Measurements from ENCODE around the gene RPL28.

DNA sequence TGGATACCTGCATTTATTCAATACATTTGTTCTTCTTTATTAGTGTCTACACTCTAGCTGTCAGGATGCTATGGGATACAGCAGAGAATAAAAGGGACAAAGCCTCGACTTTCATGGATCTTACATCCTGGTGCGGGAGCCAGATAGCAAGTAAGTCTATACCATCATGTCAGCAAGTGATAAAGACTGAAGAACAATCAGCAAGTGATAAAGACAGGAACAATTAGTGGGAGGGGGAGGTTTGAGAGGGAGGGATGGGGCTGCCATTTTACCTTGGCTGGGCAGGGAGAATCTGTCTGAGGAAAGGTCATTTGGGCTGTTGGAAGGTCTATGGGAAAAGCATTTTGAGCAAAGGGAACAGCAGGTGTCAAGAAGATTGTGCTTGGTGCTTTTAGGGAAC lies 24.4 kb downstream of the RPL28 start:
- TF ChIP-seq HDGF (IDR thresholded peaks at IDR 0.05; ENCODE audit: borderline replicate concordance) = no peak
- TF ChIP-seq SUZ12 (IDR thresholded peaks at IDR 0.05) = no peak
- TF ChIP-seq ARNT (IDR thresholded peaks at IDR 0.05) = no peak
- TF ChIP-seq FOXK2 (IDR thresholded peaks at IDR 0.05) = no peak
- no peak for TF ChIP-seq FOXM1 (IDR thresholded peaks at IDR 0.05; ENCODE audit: borderline replicate concordance)
- no peak for TF ChIP-seq SP1 (IDR thresholded peaks at IDR 0.05)
- no peak for TF ChIP-seq NFRKB (IDR thresholded peaks at IDR 0.05)
- TF ChIP-seq BHLHE40 (IDR thresholded peaks at IDR 0.05; ENCODE audit: borderline replicate concordance) = no peak
- TF ChIP-seq LEF1 (IDR thresholded peaks at IDR 0.05; ENCODE audit: borderline replicate concordance) = no peak
- TF ChIP-seq TARDBP (IDR thresholded peaks at IDR 0.05) = no peak
- TF ChIP-seq, protein P1, sequence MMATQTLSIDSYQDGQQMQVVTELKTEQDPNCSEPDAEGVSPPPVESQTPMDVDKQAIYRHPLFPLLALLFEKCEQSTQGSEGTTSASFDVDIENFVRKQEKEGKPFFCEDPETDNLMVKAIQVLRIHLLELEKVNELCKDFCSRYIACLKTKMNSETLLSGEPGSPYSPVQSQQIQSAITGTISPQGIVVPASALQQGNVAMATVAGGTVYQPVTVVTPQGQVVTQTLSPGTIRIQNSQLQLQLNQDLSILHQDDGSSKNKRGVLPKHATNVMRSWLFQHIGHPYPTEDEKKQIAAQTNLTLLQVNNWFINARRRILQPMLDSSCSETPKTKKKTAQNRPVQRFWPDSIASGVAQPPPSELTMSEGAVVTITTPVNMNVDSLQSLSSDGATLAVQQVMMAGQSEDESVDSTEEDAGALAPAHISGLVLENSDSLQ (IDR thresholded peaks at IDR 0.05) = no peak
- TF ChIP-seq FOXA1 (IDR thresholded peaks at IDR 0.05) = no peak
- no peak for TF ChIP-seq ZNF384 (IDR thresholded peaks at IDR 0.05)
- no peak for TF ChIP-seq ELF4 (IDR thresholded peaks at IDR 0.05)

Data from HEK293T (cell line).